Mesendoderm (in vitro differentiated cells): ENCODE results near the gene RALGPS2.

Experiments
- DNase-seq: peaks from one replicate; pipeline ENCODE4 v3.0.0; 2013
- H2AK5ac ChIP-seq: 2 replicates; pipeline ENCODE4 v1.6.1; 2013; ENCODE audit warnings: low read length, inconsistent platforms
- H2BK120ac ChIP-seq: 2 replicates; pipeline ENCODE4 v1.6.1; 2013; ENCODE audit warnings: low read depth, mild to moderate bottlenecking, low read length, moderate library complexity, mixed read lengths
- H2BK15ac ChIP-seq: replicated peaks from 2 replicates; pipeline ENCODE4 v1.6.1; 2013; ENCODE audit warnings: low read depth, mild to moderate bottlenecking, moderate library complexity
- H2BK5ac ChIP-seq: 2 replicates; pipeline ENCODE4 v1.6.1; 2013; ENCODE audit warnings: low read length, inconsistent platforms
- H3K18ac ChIP-seq: 2 replicates; pipeline ENCODE4 v1.6.1; 2013; ENCODE audit warnings: mild to moderate bottlenecking, low read length, mixed read lengths
- H3K23ac ChIP-seq: one replicate; pipeline ENCODE4 v1.6.1; 2013; ENCODE audit warnings: low read length
- H3K27ac ChIP-seq: 2 replicates; pipeline ENCODE4 v1.5.1; 2013; ENCODE audit warnings: low read depth, mild to moderate bottlenecking, inconsistent platforms, low read length, moderate library complexity
- H3K27me3 ChIP-seq: 2 replicates; pipeline ENCODE4 v1.6.1; 2013; ENCODE audit warnings: low read length, control low read depth, mild to moderate bottlenecking, inconsistent platforms; ENCODE audit not compliant: insufficient read depth, poor library complexity
- H3K36me3 ChIP-seq: 2 replicates; pipeline ENCODE4 v1.6.1; 2013; ENCODE audit warnings: low read length, inconsistent platforms; ENCODE audit not compliant: control insufficient read depth, insufficient read depth
- H3K4ac ChIP-seq: one replicate; pipeline ENCODE4 v1.6.1; 2013; ENCODE audit warnings: low read depth, mild to moderate bottlenecking, low read length, moderate library complexity
- H3K4me1 ChIP-seq: 2 replicates; pipeline ENCODE4 v1.6.1; 2013; ENCODE audit warnings: low read depth, low read length, inconsistent platforms; ENCODE audit not compliant: control insufficient read depth
- H3K4me2 ChIP-seq: 2 replicates; pipeline ENCODE4 v1.6.1; 2013; ENCODE audit warnings: low read length
- H3K4me3 ChIP-seq: 2 replicates; pipeline ENCODE4 v1.5.1; 2013; ENCODE audit warnings: mild to moderate bottlenecking, low read length
- H3K56ac ChIP-seq: one replicate; pipeline ENCODE4 v1.6.1; 2013; ENCODE audit warnings: low read length
- H3K79me1 ChIP-seq: 2 replicates; pipeline ENCODE4 v1.6.1; 2013; ENCODE audit warnings: low read length, inconsistent platforms
- H3K79me2 ChIP-seq: 2 replicates; pipeline ENCODE4 v1.6.1; 2013; ENCODE audit warnings: mild to moderate bottlenecking, low read length; ENCODE audit not compliant: control insufficient read depth, insufficient read depth
- H3K9ac ChIP-seq: 2 replicates; pipeline ENCODE4 v1.6.1; 2013; ENCODE audit warnings: low read length, inconsistent platforms
- H4K5ac ChIP-seq: one replicate; pipeline ENCODE4 v1.6.1; 2013; ENCODE audit warnings: low read length
- H4K8ac ChIP-seq: one replicate; pipeline ENCODE4 v1.6.1; 2013; ENCODE audit warnings: low read depth, mild to moderate bottlenecking, control low read depth, low read length, moderate library complexity
- WGBS: extraction: QIAGEN DNeasy Blood & Tissue Kit; methylation state at CpG from one replicate; pipeline ENCODE4 v1.1.7; 2013; ENCODE audit warnings: low lambda C conversion rate, missing lambda C conversion rate; ENCODE audit not compliant: insufficient coverage; ENCODE audit errors: extremely low coverage; 5-methylcytosine and 5-hydroxymethylcytosine counted together

Gene RALGPS2

GRCh38 chr1:178808529-178808928, 83.5 kb downstream of the RALGPS2 start:
- no peak overlapping the region for H2BK120ac ChIP-seq
- H4K8ac ChIP-seq = no peak overlapping the region
- H3K9ac ChIP-seq = no peak overlapping the region
- no peak overlapping the region for H4K5ac ChIP-seq
- H3K4ac ChIP-seq = no peak overlapping the region
- H3K4me3 ChIP-seq = no peak overlapping the region
- H3K27me3 ChIP-seq = no peaks in the 10 kb centered on the region
- H3K23ac ChIP-seq = no peak overlapping the region
- no peaks in the 10 kb centered on the region for H3K79me1 ChIP-seq
- no peak overlapping the region for H2BK15ac ChIP-seq
- no peaks in the 10 kb centered on the region for H3K79me2 ChIP-seq
- H3K56ac ChIP-seq = no peak overlapping the region
- H3K18ac ChIP-seq = no peak overlapping the region
- H3K36me3 ChIP-seq = no peaks in the 10 kb centered on the region
- no CpG with 5 or more reads among the region's 3 CpGs for WGBS
- no peak overlapping the region for H2AK5ac ChIP-seq
- no peak overlapping the region for H3K4me2 ChIP-seq
- H3K27ac ChIP-seq = no peak overlapping the region
- DNase-seq = no peak
- no peaks in the 10 kb centered on the region for H3K4me1 ChIP-seq
- no peak overlapping the region for H2BK5ac ChIP-seq

GRCh38 chr1:178810585-178810984, 85.5 kb downstream of the RALGPS2 start:
- H4K5ac ChIP-seq = no peak overlapping the region

GRCh38 chr1:178818416-178818815, 93.4 kb downstream of the RALGPS2 start:
- Histone ChIP-seq H2BK120ac (no peak overlapping the region), H3K27me3 (no peaks in the 10 kb centered on the region), H4K5ac (no peak overlapping the region), H3K18ac (no peak overlapping the region), H3K79me2 (no peaks in the 10 kb centered on the region), H2BK5ac (no peak overlapping the region), H3K4me2 (no peak overlapping the region), H3K79me1 (no peaks in the 10 kb centered on the region), H3K4me1 (no peaks in the 10 kb centered on the region), H4K8ac (no peak overlapping the region), H3K56ac (no peak overlapping the region), H2BK15ac (no peak overlapping the region), H3K36me3 (no peaks in the 10 kb centered on the region), H3K23ac (no peak overlapping the region), H3K4me3 (no peak overlapping the region), H2AK5ac (no peak overlapping the region), H3K27ac (no peak overlapping the region), H3K4ac (no peak overlapping the region), H3K9ac (no peak overlapping the region)
- no peak for DNase-seq
- no CpG with 5 or more reads among the region's 2 CpGs for WGBS

More at GRCh38 chr1:178810585-178810984, 85.5 kb downstream of the RALGPS2 start:
- no peak overlapping the region for H2AK5ac ChIP-seq
- no peak overlapping the region for H3K9ac ChIP-seq
- H3K79me1 ChIP-seq = no peaks in the 10 kb centered on the region
- no peak overlapping the region for H3K27ac ChIP-seq
- no peak overlapping the region for H3K4me2 ChIP-seq
- H3K4me3 ChIP-seq = no peak overlapping the region
- H2BK5ac ChIP-seq = no peak overlapping the region
- H3K23ac ChIP-seq = no peak overlapping the region
- no peak for DNase-seq
- H2BK120ac ChIP-seq = no peak overlapping the region
- H4K8ac ChIP-seq = no peak overlapping the region
- H3K4ac ChIP-seq = no peak overlapping the region
- no peak overlapping the region for H3K18ac ChIP-seq
- no peak overlapping the region for H2BK15ac ChIP-seq
- H3K27me3 ChIP-seq = no peaks in the 10 kb centered on the region
- H3K79me2 ChIP-seq = no peaks in the 10 kb centered on the region
- H3K4me1 ChIP-seq = no peaks in the 10 kb centered on the region
- no peaks in the 10 kb centered on the region for H3K36me3 ChIP-seq
- H3K56ac ChIP-seq = no peak overlapping the region

- Histone ChIP-seq H3K4me1 (no peaks in the 10 kb centered on the region), H3K23ac (no peak overlapping the region), H2BK5ac (no peak overlapping the region), H3K27me3 (no peaks in the 10 kb centered on the region), H3K36me3 (no peaks in the 10 kb centered on the region), H4K8ac (no peak overlapping the region), H3K18ac (no peak overlapping the region), H3K9ac (no peak overlapping the region), H3K79me1 (no peaks in the 10 kb centered on the region), H3K56ac (no peak overlapping the region), H3K4ac (no peak overlapping the region), H2BK120ac (no peak overlapping the region), H2BK15ac (no peak overlapping the region), H4K5ac (no peak overlapping the region), H3K79me2 (no peaks in the 10 kb centered on the region), H3K4me2 (no peak overlapping the region), H3K27ac (no peak overlapping the region), H3K4me3 (no peak overlapping the region), H2AK5ac (no peak overlapping the region)
- peak; percentile 64 for DNase-seq
- no CpG with 5 or more reads among the region's 4 CpGs for WGBS
These were observed 94.1 kb downstream of the RALGPS2 start for GRCh38 chr1:178819123-178819522.

GRCh38 chr1:178821134-178821866, 96.3 kb downstream of the RALGPS2 start:
- no peak overlapping the region for H3K9ac ChIP-seq
- no peak overlapping the region for H3K4ac ChIP-seq
- H2BK15ac ChIP-seq = no peak overlapping the region
- H3K79me1 ChIP-seq = no peaks in the 10 kb centered on the region
- H4K8ac ChIP-seq = no peak overlapping the region
- no peak overlapping the region for H3K23ac ChIP-seq
- no peak overlapping the region for H3K56ac ChIP-seq
- H3K79me2 ChIP-seq = no peaks in the 10 kb centered on the region
- H4K5ac ChIP-seq = no peak overlapping the region
- H2AK5ac ChIP-seq = no peak overlapping the region
- H3K36me3 ChIP-seq = no peaks in the 10 kb centered on the region
- H3K4me2 ChIP-seq = no peak overlapping the region
- DNase-seq = no peak
- no peak overlapping the region for H2BK5ac ChIP-seq
- no CpG with 5 or more reads among the region's 1 CpG for WGBS
- H3K27ac ChIP-seq = no peak overlapping the region
- no peaks in the 10 kb centered on the region for H3K27me3 ChIP-seq
- no peaks in the 10 kb centered on the region for H3K4me1 ChIP-seq
- H2BK120ac ChIP-seq = no peak overlapping the region
- no peak overlapping the region for H3K18ac ChIP-seq
- H3K4me3 ChIP-seq = no peak overlapping the region

- H3K56ac ChIP-seq = no peak overlapping the region
- no peak overlapping the region for H3K18ac ChIP-seq
- H2BK15ac ChIP-seq = no peak overlapping the region
- H3K79me2 ChIP-seq = no peaks in the 10 kb centered on the region
- DNase-seq = no peak
- H4K8ac ChIP-seq = no peak overlapping the region
- no peak overlapping the region for H3K4me2 ChIP-seq
- H3K36me3 ChIP-seq = no peaks in the 10 kb centered on the region
- H3K27ac ChIP-seq = no peak overlapping the region
- no peak overlapping the region for H4K5ac ChIP-seq
- no peaks in the 10 kb centered on the region for H3K27me3 ChIP-seq
- 100% methylated on average over 1 of the region's 2 CpGs for WGBS
- no peak overlapping the region for H2AK5ac ChIP-seq
- H3K79me1 ChIP-seq = no peaks in the 10 kb centered on the region
- no peak overlapping the region for H3K23ac ChIP-seq
- no peaks in the 10 kb centered on the region for H3K4me1 ChIP-seq
- H3K4ac ChIP-seq = no peak overlapping the region
- no peak overlapping the region for H3K9ac ChIP-seq
- H2BK120ac ChIP-seq = no peak overlapping the region
- no peak overlapping the region for H3K4me3 ChIP-seq
- no peak overlapping the region for H2BK5ac ChIP-seq
These were observed 100.1 kb downstream of the RALGPS2 start for GRCh38 chr1:178825167-178825566.
